H1 (cell line): ENCODE data around the gene PSPC1. TPM values are rescaled to one million over a fixed set of nuclear protein-coding genes. Genes with fewer than 3 reads are reported as not detected.

Experiments
- CTCF ChIA-PET: fragments of 300-600 bp; sonication (Branson Sonifier 250); formaldehyde crosslinking; loops from one replicate; lab custom pipeline; 2021; ENCODE audit not compliant: partially characterized antibody; lab: Charles Lee
- POLR2A ChIA-PET: fragments of 300-600 bp; sonication (Branson Sonifier 250); formaldehyde crosslinking; loops from one replicate; lab custom pipeline; 2021; ENCODE audit warnings: inconsistent platforms; ENCODE audit not compliant: partially characterized antibody; lab: Charles Lee
- DNase-seq, 2 experiments: peaks; one replicate each; pipeline versions ENCODE4 v3.0.0 to v3.0.0-alpha.2; 2010 to 2022; ENCODE audit warnings: low spot score in 2 of 2, low read depth in 1 of 2, mixed read lengths in 1 of 2
- FAIRE-seq: peaks from 2 replicates; lab custom pipeline; 2011; peaks lifted over from hg19 to GRCh38; lab: Jason Lieb, UNC
- H2AFZ ChIP-seq: 2 replicates; pipeline ENCODE4 v1.8.1; 2012; ENCODE audit warnings: low read length, inconsistent platforms
- H2AK5ac ChIP-seq: 2 replicates; pipeline ENCODE4 v1.6.1; 2013; ENCODE audit warnings: low read depth, low read length
- H2BK120ac ChIP-seq: replicated peaks from 2 replicates; pipeline ENCODE3; 2013; ENCODE audit warnings: low read depth, low read length, inconsistent platforms
- H2BK12ac ChIP-seq: 2 replicates; pipeline ENCODE4 v1.6.1; 2013; ENCODE audit warnings: low read depth, low read length
- H2BK15ac ChIP-seq: 2 replicates; pipeline ENCODE4 v1.6.1; 2013; ENCODE audit warnings: low read length
- H2BK20ac ChIP-seq: 2 replicates; pipeline ENCODE4 v1.6.1; 2013; ENCODE audit warnings: low read length
- H2BK5ac ChIP-seq: 2 replicates; pipeline ENCODE4 v1.6.1; 2013; ENCODE audit warnings: low read depth, low read length
- H3K14ac ChIP-seq: 2 replicates; pipeline ENCODE4 v1.6.1; 2013; ENCODE audit warnings: inconsistent platforms; ENCODE audit not compliant: insufficient read length
- H3K18ac ChIP-seq: 2 replicates; pipeline ENCODE4 v1.6.1; 2013; ENCODE audit warnings: low read length; ENCODE audit errors: extremely low read depth
- H3K23ac ChIP-seq: 2 replicates; pipeline ENCODE4 v1.6.1; 2013; ENCODE audit warnings: inconsistent platforms; ENCODE audit not compliant: insufficient read length
- H3K23me2 ChIP-seq: 2 replicates; pipeline ENCODE4 v1.6.1; 2013; ENCODE audit warnings: low read depth, low read length
- H3K27ac ChIP-seq: 2 replicates; pipeline ENCODE4 v1.6.1; 2011; ENCODE audit warnings: low read depth, low read length, inconsistent platforms
- H3K27me3 ChIP-seq, 4 experiments: replicated peaks in 1 of 4; 1 replicate in 1 of 4; 2 replicates in 3 of 4; pipeline versions ENCODE4 v1.6.1 to v1.8.1; 2011 to 2013; ENCODE audit warnings: low read length in 3 of 4, mild to moderate bottlenecking in 3 of 4, inconsistent platforms in 2 of 4, mixed read lengths in 2 of 4, moderate library complexity in 1 of 4; ENCODE audit not compliant: control insufficient read depth in 3 of 4, insufficient read depth in 3 of 4; ENCODE audit errors: extremely low read depth in 1 of 4
- H3K36me3 ChIP-seq, 4 experiments: 2 replicates each; pipeline versions ENCODE4 v1.6.1 to v1.8.1; 2011 to 2013; ENCODE audit warnings: mild to moderate bottlenecking in 4 of 4, low read length in 3 of 4, moderate library complexity in 2 of 4, control low read depth in 1 of 4, inconsistent platforms in 1 of 4; ENCODE audit not compliant: insufficient read depth in 4 of 4, control insufficient read depth in 2 of 4
- H3K4ac ChIP-seq: replicated peaks from 2 replicates; pipeline ENCODE3; 2013; ENCODE audit warnings: low read length, low read depth, mixed read lengths, inconsistent platforms; ENCODE audit not compliant: insufficient read length
- H3K4me1 ChIP-seq, 4 experiments: replicated peaks in 1 of 4; 1 replicate in 1 of 4; 2 replicates in 3 of 4; pipeline versions ENCODE4 v1.6.1 to v1.8.1; 2011 to 2013; ENCODE audit warnings: low read length in 3 of 4, inconsistent platforms in 2 of 4, mixed read lengths in 1 of 4; ENCODE audit not compliant: insufficient read depth in 4 of 4, control insufficient read depth in 3 of 4
- H3K4me2 ChIP-seq, 2 experiments: 2 replicates each; pipeline versions ENCODE4 v1.6.1 to v1.8.1; 2011 to 2013; ENCODE audit warnings: low read depth in 2 of 2, low read length in 2 of 2, control low read depth in 1 of 2, inconsistent platforms in 1 of 2, mild to moderate bottlenecking in 1 of 2; ENCODE audit not compliant: insufficient read depth in 1 of 2
- H3K4me3 ChIP-seq, 4 experiments: fragments of 200-600, 300-600 bp in 1 of 4; sonication (generic), shearing (Covaris generic), sonication (Bioruptor Twin) in 1 of 4; 2 replicates each; pipeline versions ENCODE4 v1.5.1 to v1.8.1; 2011 to 2016; ENCODE audit warnings: low read length in 4 of 4, low read depth in 3 of 4, control low read depth in 2 of 4, inconsistent platforms in 2 of 4, mild to moderate bottlenecking in 2 of 4, mixed read lengths in 1 of 4, moderate library complexity in 1 of 4; ENCODE audit not compliant: insufficient read depth in 2 of 4; ENCODE audit errors: extremely low read depth in 1 of 4
- H3K56ac ChIP-seq: replicated peaks from 2 replicates; pipeline ENCODE3; 2013; ENCODE audit warnings: low read depth, mild to moderate bottlenecking, mixed read lengths, low read length, inconsistent platforms; ENCODE audit not compliant: insufficient read length
- H3K79me1 ChIP-seq: 2 replicates; pipeline ENCODE4 v1.6.1; 2013; ENCODE audit warnings: low read depth, low read length, control low read depth
- H3K79me2 ChIP-seq, 2 experiments: 2 replicates each; pipeline versions ENCODE4 v1.6.1 to v1.8.1; 2012 to 2013; ENCODE audit warnings: low read length in 2 of 2, mild to moderate bottlenecking in 2 of 2, inconsistent platforms in 1 of 2; ENCODE audit not compliant: insufficient read depth in 2 of 2, control insufficient read depth in 1 of 2
- H3K9ac ChIP-seq, 4 experiments: replicated peaks in 1 of 4; 1 replicate in 1 of 4; 2 replicates in 3 of 4; pipeline versions ENCODE4 v1.6.1 to v1.8.1; 2011 to 2013; ENCODE audit warnings: low read depth in 3 of 4, low read length in 3 of 4, control low read depth in 2 of 4, mild to moderate bottlenecking in 2 of 4, moderate library complexity in 2 of 4, inconsistent platforms in 1 of 4; ENCODE audit errors: extremely low read depth in 1 of 4
- H3K9me3 ChIP-seq, 2 experiments: 2 replicates each; pipeline versions ENCODE4 v1.6.1 to v1.8.1; 2012 to 2013; ENCODE audit warnings: mild to moderate bottlenecking in 2 of 2, moderate library complexity in 2 of 2, control low read depth in 1 of 2, inconsistent platforms in 1 of 2, low read depth in 1 of 2, low read length in 1 of 2, mixed read lengths in 1 of 2; ENCODE audit not compliant: insufficient read depth in 2 of 2
- H4K20me1 ChIP-seq, 2 experiments: replicated peaks in 1 of 2; 2 replicates each; pipeline versions ENCODE3 to v1.8.1; 2011 to 2013; ENCODE audit warnings: inconsistent platforms in 2 of 2, low read length in 2 of 2, mild to moderate bottlenecking in 1 of 2; ENCODE audit not compliant: insufficient read depth in 2 of 2, control insufficient read depth in 1 of 2
- H4K5ac ChIP-seq: 2 replicates; pipeline ENCODE4 v1.6.1; 2013; ENCODE audit warnings: low read length, low read depth, mixed read lengths, inconsistent platforms; ENCODE audit not compliant: insufficient read length
- H4K8ac ChIP-seq: 2 replicates; pipeline ENCODE4 v1.8.0; 2013; ENCODE audit warnings: mild to moderate bottlenecking, moderate library complexity, low read length, inconsistent platforms; ENCODE audit not compliant: insufficient read depth; ENCODE audit errors: extremely low read depth
- H4K91ac ChIP-seq: replicated peaks from 2 replicates; pipeline ENCODE3; 2013; ENCODE audit warnings: low read length, mixed read lengths, inconsistent platforms; ENCODE audit not compliant: insufficient read length
- CEBPB ChIP-seq: IDR thresholded peaks from 2 replicates; pipeline ENCODE4 v1.6.1; 2012; ENCODE audit warnings: low read depth, low read length
- CREB1 ChIP-seq: IDR thresholded peaks from 2 replicates; pipeline ENCODE4 v1.6.1; 2012; ENCODE audit warnings: inconsistent platforms
- CTBP2 ChIP-seq: IDR thresholded peaks from 2 replicates; pipeline ENCODE4 v1.7.0; 2011; ENCODE audit warnings: borderline replicate concordance, mild to moderate bottlenecking, moderate library complexity, mixed read lengths, low read length; ENCODE audit not compliant: insufficient read depth, insufficient read length
- GABPA ChIP-seq: IDR thresholded peaks from 2 replicates; pipeline ENCODE4 v1.6.1; 2011; ENCODE audit warnings: mild to moderate bottlenecking, low read length, moderate library complexity, borderline replicate concordance; ENCODE audit not compliant: insufficient read depth
- GTF2F1 ChIP-seq: IDR thresholded peaks from 2 replicates; pipeline ENCODE4 v1.6.1; 2012; ENCODE audit warnings: low read depth, low read length, improper control_type of control experiment, borderline replicate concordance
- HDAC6 ChIP-seq: IDR thresholded peaks from one replicate; pipeline ENCODE4 v1.7.1; 2012; ENCODE audit warnings: low read depth, mild to moderate bottlenecking, inconsistent platforms, low read length, moderate library complexity
- NANOG ChIP-seq: IDR thresholded peaks from 2 replicates; pipeline ENCODE4 v1.6.1; 2011; ENCODE audit warnings: low read length, low read depth, mild to moderate bottlenecking, inconsistent platforms; ENCODE audit not compliant: insufficient read depth, poor library complexity, severe bottlenecking
- POLR2A ChIP-seq, 2 experiments: IDR thresholded peaks; 1 replicate in 1 of 2; 2 replicates in 1 of 2; pipeline ENCODE4 v1.6.1; 2011; ENCODE audit warnings: low read depth in 2 of 2, low read length in 2 of 2, mild to moderate bottlenecking in 2 of 2; ENCODE audit errors: control extremely low read depth in 1 of 2
- ZNF274 ChIP-seq: IDR thresholded peaks from 2 replicates; pipeline ENCODE4 v1.7.0; 2012; ENCODE audit warnings: low read length, borderline replicate concordance; ENCODE audit errors: extremely low read depth
- WGBS, 2 experiments: shearing (Covaris generic) in 1 of 2; methylation state at CpG; one replicate each; pipeline versions ENCODE4 v1.1.6 to v1.1.7; 2013 to 2015; ENCODE audit warnings: low lambda C conversion rate in 2 of 2, mixed read lengths in 2 of 2, inconsistent platforms in 1 of 2, low coverage in 1 of 2, missing lambda C conversion rate in 1 of 2; ENCODE audit not compliant: insufficient replicate concordance in 2 of 2, insufficient coverage in 1 of 2, insufficient read length in 1 of 2; ENCODE audit errors: extremely low coverage in 1 of 2, missing lambda C conversion rate in 1 of 2; 5-methylcytosine and 5-hydroxymethylcytosine counted together
- polyA plus RNA-seq, 7 experiments: library from polyadenylated mRNA; depleted of rRNA in 3 of 7; stranded (reverse) in 5 of 7; unstranded in 2 of 7; fragments of >200 nt in 5 of 7; fragments of 200-250 nt in 2 of 7; gene quantifications; 1 replicate in 5 of 7; 2 replicates in 1 of 7; 4 replicates in 1 of 7; pipeline versions ENCODE4 v1.2.1 to v1.2.3, GENCODE V29; 2011 to 2013; ENCODE audit warnings: missing spikeins in 2 of 7, mixed read lengths in 2 of 7
- total RNA-seq: library from RNA; stranded (reverse); fragmentation: NEBNext Ultra II Directional; extraction: Animal tissue kit (Norgen Biotek cat#: 25700); gene quantifications from 2 replicates; pipeline ENCODE4 v1.2.1, GENCODE V29; 2021
- TF ChIP-seq, protein P1 (sequence below): IDR thresholded peaks from 2 replicates; pipeline ENCODE4 v1.6.1; 2011; ENCODE audit warnings: low read depth, mild to moderate bottlenecking, low read length; ENCODE audit not compliant: insufficient read depth

The PSPC1 gene
- total and polyA plus RNA-seq, 2 of the 8 experiments (the other 6 are each of a cell fraction or from before 2014, with no cell fraction given), result 53.4 to 97.4 TPM

DNA sequence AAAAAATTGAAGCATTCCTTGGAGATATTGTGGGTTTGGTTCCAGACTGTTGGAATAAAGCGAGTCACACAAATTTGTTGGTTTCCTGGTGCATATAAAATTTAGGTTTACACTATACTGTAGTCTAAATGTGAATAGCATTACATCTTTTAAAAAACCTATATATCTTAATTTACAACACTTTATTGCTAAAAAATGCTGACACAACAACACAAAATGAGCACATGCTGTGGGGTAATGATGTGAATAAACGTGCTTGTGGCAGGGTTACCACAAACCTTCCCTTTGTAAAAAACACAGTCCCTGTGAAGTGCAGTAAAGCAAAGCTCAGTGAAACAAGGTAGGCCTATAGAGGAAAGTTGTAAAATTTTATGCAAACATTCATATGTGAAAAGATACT is 121.6 kb downstream of the PSPC1 start:
- Histone ChIP-seq H3K27ac (no peak overlapping the region), H2BK12ac (no peak overlapping the region), H3K23me2 (no peaks in the 10 kb centered on the region), H3K79me2 (no peaks in the 10 kb centered on the region), H3K9me3 (no peaks in the 10 kb centered on the region), H4K91ac (no peak overlapping the region), H4K5ac (no peak overlapping the region), H2AFZ (no peak overlapping the region), H3K4me1 (no peaks in the 10 kb centered on the region; a peak in 1 of 7 replicates), H2AK5ac (no peak overlapping the region), H3K23ac (no peak overlapping the region), H3K4me3 (no peak overlapping the region), H2BK120ac (no peak overlapping the region), H4K20me1 (peaks cover 2 to 7% of the 10 kb centered on the region in 2 experiments), H3K4ac (no peak overlapping the region), H2BK15ac (no peak overlapping the region), H3K9ac (no peak overlapping the region), H4K8ac (no peak overlapping the region), H3K4me2 (no peak overlapping the region), H3K56ac (no peak overlapping the region), H3K27me3 (no peaks in the 10 kb centered on the region), H3K14ac (no peak overlapping the region), H2BK20ac (no peak overlapping the region), H3K36me3 (peaks cover 0 to 13% (median 7%) of the 10 kb centered on the region in 4 experiments; a peak in 4 of 8 replicates), H3K18ac (no peak overlapping the region), H3K79me1 (no peaks in the 10 kb centered on the region; the same call in 1 of the 2 replicates), H2BK5ac (no peak overlapping the region)
- DNase-seq, result no peak
- ChIA-PET CTCF (interaction anchor here (1.1 to 1.7 kb wide), 2 partner anchors 21 to 157 kb away, joined by 3 read pairs; no protein-coding TSS in a partner anchor), POLR2A (interaction anchor here (1.4 kb wide), 1 partner anchor 16 kb away, joined by 5 read pairs; no protein-coding TSS in a partner anchor)
- no peak for FAIRE-seq
- 90% methylated on average over 2 of the region's 2 CpGs; no CpG with 5 or more reads in 1 of the 2 experiments for WGBS, 2 experiments
- TF ChIP-seq CREB1 (no peak), POLR2A (IDR thresholded peaks at IDR 0.05; ENCODE audit: control extremely low read depth in 1 of 2, low read depth in 2 of 2, low read length in 2 of 2) (no peak), HDAC6 (no peak), GABPA (no peak), GTF2F1 (no peak), ZNF274 (no peak), NANOG (no peak), CTBP2 (no peak), CEBPB (no peak)
- TF ChIP-seq, protein P1, sequence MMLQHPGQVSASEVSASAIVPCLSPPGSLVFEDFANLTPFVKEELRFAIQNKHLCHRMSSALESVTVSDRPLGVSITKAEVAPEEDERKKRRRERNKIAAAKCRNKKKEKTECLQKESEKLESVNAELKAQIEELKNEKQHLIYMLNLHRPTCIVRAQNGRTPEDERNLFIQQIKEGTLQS, result no peak
